Thyroid gland (tissue), 4 donors: ENCODE measurements around the gene PTPRG.

Source experiments
- CTCF ChIP-seq, 6 experiments: fragments of 200-600 bp in 3 of 6; fragments of 450-650 bp in 3 of 6; sonication (generic) in 3 of 6; IDR thresholded peaks; one replicate each; pipeline ENCODE4 v1.5.1; 2016 to 2019; ENCODE audit warnings: antibody characterized with exemption in 6 of 6, mild to moderate bottlenecking in 2 of 6, inconsistent platforms in 1 of 6, moderate library complexity in 1 of 6
- POLR2A ChIP-seq, 2 donors: fragments of 450-650 bp; IDR thresholded peaks; one replicate each; pipeline ENCODE4 v1.6.1; 2017; ENCODE audit warnings: antibody characterized with exemption in 2 of 2, mild to moderate bottlenecking in 2 of 2, moderate library complexity in 1 of 2

GRCh38 chr3:62096521-62096920 lies 535.1 kb downstream of the PTPRG start:
- TF ChIP-seq CTCF (IDR thresholded peaks at IDR 0.05) (no peak), POLR2A (IDR thresholded peaks at IDR 0.05) (no peak)
